Stimulated activated CD4-positive, alpha-beta T cell treated with anti-CD3 and anti-CD28 coated beads, Interleukin-15, amount 100 ng/mL, for 1 hour (primary cell): ENCODE measurements around the gene CTNNB1.
A peak's percentile ranks its signal among the peaks of the same experiment; 100 is the strongest.

Source experiments
- DNase-seq, 2 donors: peaks; one replicate each; pipeline ENCODE4 v3.0.0-alpha.2; 2020; ENCODE audit warnings: low read depth in 1 of 2, low spot score in 1 of 2

Gene CTNNB1

DNA sequence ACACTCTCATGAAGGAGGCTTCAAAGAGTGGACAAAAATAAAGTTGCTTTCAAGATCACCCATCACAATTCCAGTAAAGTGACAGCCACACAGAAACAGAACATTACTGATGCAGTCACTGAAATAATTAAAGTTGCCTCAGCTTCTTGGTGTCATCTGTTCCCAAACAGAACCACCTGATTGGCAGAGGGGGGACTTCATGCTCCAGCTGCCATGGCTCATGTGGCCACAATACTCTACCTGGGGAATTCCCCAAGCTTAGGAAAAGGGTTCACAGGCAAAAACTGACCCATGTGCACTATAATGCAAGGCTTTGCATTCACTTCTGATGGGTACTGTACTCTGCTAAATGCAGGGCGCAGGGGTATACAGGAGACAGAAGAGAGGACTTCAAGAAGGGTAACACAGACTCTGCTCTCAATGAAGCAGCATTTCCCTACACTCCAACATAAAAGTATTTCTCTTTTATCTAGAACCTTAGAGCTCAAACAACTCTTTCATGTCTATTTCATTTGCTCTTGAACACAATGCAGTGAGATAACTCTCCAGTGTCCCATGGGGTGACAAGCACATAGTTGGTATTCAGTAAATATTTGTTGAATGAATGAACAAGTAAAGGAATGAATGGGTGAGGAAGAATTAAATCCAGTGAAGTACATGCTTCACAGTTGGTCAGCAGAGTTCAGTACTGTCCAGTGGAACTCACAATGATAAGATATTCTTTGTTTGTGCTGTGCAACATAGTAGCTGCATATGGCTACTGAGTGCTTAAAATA is 8.6 kb upstream of the CTNNB1 start:
- no peak for DNase-seq

DNA sequence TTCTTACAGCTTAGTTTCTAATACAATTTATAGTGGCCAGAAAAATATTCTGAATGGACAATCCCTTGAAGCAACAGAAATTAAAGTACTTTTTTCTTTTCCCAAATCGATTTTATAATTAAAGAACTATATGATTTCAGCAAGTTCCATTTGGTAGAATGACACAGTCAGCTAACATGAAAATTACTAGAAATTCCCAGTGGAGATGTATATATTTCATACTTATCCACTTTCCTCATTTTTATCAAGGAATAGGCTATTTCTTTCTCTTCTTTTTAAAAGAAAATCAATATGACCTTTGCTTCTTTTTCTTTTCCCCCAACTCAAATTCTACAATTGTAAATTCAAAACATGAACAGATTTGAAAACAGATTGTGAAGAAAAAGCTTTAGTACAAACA is 6.4 kb upstream of the CTNNB1 start:
- DNase-seq = no peak

DNA sequence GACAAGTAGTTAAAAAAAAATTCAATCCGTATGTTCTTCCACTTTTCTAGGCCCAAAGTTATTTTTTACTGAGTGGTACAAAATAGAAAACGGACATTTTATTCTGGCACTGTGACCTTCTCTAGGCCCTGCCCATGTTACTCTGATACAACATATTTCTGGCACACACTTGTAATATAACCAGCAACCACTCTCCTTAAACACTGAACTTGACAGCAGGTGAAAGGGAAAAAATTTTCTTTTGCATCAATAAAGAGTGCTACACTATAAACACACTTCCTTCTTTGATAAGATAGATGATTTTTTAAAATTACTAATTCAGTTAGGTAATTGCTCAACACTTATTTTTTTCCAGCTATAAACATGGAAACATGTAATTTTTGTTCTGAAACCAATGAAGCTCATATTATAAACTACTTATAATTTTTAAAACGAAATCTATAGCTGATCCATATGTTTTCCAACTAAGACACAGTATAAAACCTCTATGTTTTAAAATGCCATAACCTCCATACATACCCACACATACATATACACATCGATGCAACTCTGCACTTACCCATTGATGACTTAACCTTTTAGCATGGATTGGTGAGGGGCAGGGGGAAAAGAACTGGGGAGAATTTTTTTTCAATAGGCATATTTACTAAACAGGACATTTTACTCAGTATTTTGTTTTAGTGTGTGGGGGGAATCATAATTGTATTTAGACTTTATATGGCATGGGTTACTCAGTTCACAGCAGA is 5.3 kb upstream of the CTNNB1 start:
- DNase-seq = no peak

DNA sequence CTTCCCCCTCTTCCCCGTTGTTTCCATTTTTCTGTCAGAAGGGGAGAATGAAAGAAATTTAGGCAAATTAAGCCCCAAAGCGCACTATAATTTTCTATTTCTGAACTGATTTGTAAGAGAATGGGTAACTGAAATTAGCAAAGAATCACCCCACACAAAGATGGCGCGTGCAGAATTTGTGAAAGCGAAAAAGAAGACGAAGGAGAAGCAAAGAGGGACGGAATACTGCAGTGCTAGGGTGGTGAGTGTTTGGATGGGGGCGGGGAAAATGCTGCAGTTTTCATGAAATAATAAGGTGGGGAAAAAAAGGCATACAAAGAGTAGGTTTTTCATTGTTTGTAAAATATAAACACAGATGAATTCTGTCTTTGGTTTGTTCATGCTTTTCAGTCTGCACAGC is 4.6 kb upstream of the CTNNB1 start:
- DNase-seq = no peak

DNA sequence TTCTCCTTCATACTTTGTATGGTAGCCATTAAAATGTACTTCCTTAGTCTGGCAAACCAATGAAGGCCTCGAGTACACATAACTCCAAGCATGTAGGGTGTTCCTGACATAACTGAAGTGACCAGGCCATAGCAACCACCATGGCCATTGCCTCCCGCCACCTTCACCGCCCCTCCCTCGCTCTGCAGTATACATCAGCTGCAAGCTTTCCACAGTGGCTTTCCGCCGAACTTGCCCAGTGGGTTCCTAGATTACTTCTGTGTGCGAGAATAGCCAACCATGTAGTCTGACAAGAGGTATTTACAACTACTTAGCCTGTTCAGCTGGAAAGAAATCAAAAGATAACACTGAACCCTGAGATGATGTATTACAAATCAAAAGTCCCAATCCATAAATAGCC is 3.4 kb upstream of the CTNNB1 start:
- no peak for DNase-seq

DNA sequence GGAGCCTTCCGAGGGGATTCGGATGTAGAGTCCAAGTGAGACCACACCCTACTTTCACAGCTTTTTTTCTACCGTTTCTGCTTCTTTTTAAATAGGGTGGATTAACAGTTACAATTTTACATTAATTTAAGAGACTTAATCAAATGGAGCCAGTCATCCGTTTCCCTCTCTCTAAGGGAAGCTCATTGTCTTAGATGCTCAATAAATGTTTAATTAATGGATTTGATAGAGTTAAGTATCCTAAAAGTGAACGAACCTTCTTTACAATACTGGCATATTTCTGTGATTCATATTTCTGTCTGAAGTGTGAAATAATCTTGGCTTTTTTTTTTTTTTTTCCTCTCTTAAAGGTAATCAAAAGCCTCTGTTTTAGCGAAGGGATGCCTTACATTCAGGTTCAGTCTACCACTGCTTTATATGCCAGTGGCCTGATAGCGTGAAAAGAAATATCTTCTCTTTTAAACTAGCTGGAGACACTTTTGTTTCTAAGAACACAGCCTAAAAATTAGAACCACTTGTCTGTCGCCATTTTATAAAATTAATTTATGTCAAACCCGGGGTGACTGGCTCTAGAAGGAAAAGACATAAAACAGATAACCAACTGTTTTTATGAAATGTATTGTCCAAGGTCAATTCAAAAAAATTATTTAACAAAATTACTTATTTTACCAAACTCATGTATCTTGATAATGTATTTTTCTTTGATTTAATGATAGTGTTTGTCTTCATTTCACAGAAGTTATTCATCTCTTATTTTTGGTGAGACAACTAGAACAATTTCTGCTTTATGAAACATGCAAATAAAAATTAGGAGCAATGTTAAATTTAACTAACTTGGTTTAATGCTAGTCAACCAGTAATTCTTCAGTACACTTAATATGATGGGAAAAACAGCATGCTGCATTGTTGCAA is 2.5 kb upstream of the CTNNB1 start:
- no peak for DNase-seq

DNA sequence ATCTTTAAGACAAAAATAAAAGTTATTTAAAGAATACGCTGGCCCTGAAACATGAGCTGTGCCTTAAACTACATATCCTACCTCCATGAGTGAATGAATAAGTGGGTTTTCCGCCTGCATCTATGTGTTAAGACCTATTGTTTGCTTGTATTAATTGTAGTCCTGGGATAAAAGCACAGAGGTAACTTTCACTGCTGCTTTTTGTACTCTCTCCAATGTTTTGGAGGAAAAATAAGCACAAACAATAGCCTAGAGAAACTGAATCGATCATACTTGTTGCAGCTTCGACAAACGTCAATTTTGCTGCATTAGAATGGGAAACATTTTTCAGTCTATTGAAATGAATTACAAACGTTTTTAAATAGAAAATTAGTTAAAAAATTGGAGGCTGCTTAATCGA is 1.3 kb upstream of the CTNNB1 start:
- no peak for DNase-seq

DNA sequence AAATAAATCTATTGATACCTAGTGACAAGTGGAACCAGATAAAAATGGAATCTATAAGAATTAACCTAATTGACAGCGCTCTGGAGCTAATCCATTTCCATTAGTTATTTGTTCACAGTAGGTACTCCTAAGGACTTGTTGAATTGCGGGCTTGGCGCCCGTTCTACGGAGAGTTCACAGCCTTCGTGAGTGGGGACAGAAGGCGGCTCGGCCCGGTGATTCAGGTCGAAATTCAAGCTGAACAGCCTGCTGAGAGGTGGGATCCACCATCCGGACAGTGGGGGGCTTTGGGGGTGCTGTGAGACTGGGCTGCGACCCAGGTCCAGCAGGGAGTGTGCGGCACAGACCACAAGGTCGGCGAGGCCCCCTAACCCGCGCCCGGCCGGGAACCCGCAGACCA is 779 bp upstream of the CTNNB1 start:
- DNase-seq = no peak

DNA sequence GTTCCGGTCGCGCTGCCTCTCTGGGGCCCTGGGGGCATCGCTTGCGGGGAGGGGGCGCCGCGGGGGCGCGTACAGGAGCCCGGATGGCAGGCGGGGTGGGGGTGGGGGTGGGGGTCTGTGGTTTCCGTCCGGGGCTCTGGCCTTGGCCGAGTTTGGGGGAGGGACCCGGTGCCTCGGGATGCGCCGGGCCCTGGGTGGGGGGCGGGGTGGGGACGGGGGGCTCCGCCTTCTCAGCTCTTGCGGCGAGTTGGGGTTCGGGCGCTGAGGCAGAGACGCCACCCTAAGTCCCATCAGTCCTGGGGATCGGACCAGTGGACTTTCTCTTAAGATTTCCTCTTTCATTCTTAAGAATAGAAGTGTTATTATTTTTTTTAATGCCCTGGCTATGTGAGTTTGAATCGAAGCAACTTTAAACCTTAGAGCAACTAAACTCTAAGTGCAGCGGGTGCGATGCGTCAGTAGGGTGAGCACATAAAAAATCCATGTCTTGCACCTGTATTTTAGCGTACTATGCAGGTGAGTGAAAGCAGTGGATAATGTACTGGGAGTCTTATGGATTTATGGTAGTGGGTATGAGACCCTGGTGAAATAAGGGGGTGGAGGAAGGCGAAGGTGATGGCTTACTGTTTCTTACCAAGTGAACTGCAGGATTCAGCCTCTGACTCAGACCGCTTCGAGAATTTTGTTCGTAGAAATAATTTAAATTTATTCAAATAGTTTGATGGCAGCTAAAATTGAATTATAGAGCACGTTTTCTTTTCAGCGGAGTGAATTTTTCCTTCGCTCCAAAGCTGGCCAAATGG is 762 bp downstream of the CTNNB1 start:
- peak in 1 of 2 donors; percentile 17 for DNase-seq

DNA sequence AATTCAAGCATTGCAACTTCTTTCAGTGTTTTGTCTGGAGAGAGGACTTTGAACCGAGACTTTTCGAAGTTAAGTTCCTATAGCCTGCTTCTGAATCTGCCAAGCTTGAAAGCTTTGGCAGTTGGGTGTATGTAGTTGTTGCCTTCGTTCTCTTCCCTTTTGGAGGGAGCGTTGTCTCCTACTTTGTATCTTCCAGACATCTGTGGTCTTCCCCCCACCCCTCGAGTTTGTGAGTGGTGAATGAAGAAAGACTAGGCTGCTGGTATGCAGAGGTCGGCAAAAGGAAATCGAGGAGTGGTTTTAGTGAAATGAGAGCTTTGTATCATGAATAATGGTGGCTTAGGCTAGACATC is 1.3 kb downstream of the CTNNB1 start:
- DNase-seq = no peak

DNA sequence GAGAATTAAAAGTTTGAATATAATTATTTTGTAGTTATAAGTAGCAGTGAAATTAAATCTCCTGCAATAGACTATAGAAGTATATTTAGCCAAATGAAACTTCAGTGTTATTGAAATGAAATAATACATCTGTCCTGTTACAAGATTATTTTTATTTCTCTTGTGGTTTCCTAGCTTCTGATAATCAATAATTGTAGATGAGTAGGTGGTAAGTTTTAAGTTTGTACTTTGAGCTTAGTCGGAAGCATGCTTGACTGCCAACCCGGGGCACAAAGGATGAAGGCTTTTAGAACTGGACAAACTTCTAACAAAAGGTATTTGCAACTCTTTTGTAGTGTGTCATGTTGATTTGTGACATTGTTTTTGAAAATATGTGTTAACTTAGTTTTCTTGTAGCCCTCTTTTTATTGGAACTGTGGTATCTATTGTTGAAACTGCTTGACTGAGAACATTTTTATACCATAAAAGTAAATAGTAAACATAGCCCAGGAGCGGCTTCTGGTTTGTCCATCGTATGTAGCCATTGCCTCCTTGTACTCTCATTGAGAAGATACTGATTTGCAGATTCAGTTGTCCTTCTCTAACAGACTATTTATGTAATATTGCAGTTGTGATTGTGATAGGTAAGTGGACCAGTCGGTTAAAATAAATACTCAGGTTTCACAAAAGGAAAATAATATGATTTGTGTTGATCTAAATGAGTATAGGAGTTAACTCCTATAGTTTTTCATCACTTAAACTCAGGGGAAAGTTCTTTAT is 2.9 kb downstream of the CTNNB1 start:
- DNase-seq = no peak

DNA sequence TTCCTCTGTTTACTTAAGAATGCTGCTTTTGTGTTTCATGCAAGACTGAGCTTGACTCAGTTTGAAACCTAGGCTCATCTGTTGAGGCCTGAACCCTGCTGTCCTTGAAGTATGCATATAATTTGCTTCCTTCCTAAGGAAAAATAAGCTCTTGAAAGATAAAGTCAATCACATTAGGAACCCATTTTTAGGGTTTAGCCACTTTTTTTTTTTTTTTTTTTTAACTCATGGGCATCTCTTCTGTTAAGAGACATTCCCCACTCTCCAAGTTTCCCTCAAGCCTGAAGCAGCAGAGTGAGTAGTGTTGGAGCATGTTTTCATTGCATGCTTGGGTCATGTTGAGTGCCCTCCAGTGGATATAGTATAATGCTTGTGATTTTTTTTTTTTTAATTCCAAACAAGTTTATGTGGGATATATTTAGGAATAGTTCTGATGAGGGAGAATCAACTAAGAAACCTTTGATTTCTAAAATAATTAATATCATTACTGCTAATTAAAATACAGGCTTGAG is 3.6 kb downstream of the CTNNB1 start:
- DNase-seq = no peak

DNA sequence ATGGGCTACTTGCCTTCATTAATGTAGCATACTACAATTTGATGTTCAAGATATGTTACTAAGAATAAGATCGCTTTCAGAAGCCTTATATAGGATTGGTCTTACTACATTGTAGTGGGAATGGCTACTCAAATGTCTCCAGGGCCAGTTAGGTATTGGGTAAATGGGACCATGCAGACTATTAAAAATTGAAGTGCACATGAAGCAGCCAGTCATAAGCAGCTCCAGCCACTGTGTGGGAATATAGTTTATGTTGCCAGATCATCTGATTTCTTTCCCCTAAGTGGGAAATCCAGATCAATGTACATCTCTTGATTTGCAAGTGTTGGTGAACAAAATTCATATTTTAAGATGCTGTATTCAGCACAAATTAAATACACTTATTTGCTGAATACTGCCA is 5.1 kb downstream of the CTNNB1 start:
- DNase-seq = no peak

DNA sequence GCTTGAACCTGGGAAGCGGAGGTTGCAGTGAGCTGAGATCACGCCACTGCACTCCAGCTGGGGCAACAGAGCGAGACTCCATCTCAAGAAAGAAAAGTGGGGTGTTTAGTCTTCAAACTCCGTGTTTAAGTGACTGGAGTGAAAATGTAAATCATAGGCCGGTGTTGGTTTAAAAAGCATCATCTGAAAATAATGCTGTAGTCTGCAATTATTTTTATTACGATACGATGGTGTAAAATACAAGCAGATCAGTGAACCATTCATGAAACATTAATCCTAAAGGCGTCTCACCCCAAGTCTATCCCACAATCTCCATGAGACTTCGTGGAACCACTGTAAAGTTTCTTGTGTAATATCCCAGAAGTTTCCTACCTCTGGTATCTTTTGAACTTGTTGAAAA is 6.3 kb downstream of the CTNNB1 start:
- no peak for DNase-seq

DNA sequence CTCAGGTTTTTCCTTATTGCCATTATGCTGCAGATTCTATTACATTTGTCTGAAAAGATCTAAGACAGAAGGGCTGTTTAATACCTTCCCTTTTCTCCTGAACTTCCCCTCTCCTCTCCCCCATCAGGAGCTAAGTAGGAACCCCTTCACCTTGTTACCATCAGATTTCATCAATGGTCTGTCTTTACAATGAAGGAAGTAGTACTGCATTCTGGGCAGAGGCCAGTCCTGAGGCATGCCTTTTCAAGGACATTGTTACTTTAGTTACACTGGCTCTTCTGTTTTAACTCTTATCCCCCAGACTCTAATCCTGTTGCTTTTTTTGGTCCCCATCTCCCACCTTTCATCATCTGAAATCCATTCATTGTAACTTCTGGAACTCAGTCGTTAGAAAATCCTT is 8.1 kb downstream of the CTNNB1 start:
- no peak for DNase-seq

DNA sequence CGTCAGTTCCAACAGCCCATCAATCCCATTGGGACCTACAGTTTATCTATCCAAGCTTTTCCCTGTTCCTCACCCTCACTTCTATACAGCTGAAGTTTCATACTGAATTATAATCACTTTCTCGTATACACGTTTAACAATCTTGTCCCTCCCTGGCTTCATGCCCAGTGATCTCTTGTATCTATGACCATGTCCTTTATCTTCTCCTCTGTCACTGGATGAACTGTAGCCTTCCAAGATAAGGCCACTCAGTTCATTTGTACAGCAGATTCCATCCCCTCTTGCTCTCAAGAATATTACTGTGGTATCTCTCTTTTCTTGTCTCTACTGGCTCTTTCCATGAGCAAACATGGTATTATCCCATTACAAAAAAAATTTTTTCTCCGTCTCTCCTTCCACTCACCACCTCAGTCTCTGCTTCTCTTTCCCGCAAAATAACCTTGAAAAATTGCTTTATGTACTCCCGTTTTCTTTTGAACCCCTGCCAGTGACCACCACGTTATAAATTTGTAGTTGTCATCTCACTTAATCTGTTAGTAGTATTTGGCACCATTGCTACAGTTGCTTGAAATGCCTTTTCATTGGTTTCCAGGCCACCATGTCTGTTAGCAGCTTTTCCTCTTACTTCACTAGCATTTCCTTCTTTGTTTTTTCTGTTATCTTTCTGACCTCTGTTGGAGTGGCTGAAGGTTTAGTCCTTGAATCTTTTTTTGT is 9.4 kb downstream of the CTNNB1 start:
- DNase-seq = no peak

DNA sequence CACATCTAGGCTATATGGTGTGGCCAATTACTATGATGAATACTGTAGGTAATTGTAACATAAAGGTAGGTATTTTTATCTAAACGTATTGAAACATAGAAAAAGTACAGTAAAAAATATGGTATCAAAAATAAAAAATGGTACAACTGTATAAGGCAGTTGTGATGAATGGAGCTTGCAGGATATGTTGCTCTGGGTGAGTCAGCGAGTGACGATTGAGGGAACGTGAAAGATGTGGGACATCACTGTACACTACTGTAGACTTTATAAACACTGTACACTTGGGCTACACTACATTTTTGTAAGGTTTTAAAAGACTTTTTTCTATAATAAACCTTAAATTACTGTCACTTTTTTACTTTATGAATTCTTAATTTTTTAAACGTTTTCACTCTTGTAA is 10.3 kb downstream of the CTNNB1 start:
- no peak for DNase-seq

DNA sequence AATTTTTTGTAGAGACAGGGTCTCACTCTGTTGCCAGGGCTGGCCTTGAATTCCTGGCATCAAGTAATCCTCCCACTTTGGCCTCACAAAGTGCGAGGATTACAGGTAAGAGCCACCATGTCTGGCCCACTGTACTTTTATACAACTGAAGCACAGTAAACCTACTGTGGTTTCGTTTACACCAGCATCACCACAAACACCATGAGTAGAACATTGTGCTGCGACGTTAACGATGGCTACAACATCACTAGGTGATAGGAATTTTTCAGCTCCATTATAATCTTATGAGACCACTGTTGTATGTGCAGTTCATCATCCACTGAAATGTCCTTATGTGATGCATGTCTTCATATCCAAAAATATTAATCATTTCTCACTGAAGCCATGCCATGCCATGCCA is 11.7 kb downstream of the CTNNB1 start:
- DNase-seq = no peak

DNA sequence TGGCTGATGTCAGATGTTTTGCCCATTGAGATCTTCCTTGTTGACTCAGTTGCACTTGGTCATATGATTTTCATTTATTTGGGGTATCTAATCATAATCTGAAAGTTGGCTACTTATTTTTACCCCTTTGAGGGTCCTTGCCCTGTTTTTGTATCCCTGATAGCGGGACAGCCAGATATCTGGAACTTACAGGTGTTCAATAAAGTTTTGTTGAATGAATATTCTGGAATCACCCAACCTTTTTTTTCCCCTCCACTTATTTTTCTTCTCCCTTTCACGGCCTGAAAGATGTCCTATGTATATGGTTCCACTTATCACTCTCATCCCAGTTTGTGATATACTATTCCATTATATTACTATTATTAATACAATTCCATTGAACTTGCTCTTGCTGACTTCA is 12.8 kb downstream of the CTNNB1 start:
- DNase-seq = no peak

DNA sequence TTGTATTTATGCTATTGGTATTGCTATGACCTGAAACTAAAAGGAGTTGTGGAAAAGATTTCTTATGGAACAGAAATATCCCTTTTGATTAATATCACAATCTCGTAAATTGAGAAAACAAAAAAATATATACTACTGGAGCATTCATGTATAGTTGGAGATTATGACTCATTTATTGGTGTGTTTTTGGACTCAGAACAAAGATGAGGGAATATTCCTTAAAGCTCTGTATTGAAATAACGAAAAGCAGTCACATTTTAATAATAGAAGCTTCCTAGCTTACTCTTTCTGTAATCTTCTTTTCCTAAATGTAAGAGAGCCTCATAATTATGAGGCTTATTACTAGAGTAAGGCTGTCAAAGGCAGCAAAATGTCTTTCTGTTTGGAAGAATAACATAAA is 14.3 kb downstream of the CTNNB1 start:
- DNase-seq = no peak
